HEK293 (cell line): Measurements from ENCODE around the gene PARD3B.

Source experiments
- CTCF ChIA-PET: fragments of 350-600 bp; formaldehyde crosslinking; extraction: SDS; loops from one replicate; lab custom pipeline; 2021; ENCODE audit warnings: antibody characterized with exemption; lab: Yijun Ruan, JAX
- POLR2A ChIA-PET: fragments of 300-600 bp; formaldehyde crosslinking; extraction: SDS; loops from one replicate; lab custom pipeline; 2020; ENCODE audit warnings: antibody characterized with exemption, inconsistent platforms; lab: Yijun Ruan, JAX
- H3K27ac ChIP-seq: fragments of 200-500 bp; sonication (Bioruptor generic); 2 replicates; pipeline ENCODE4 v1.5.1; 2014; ENCODE audit warnings: low read depth, low read length, control low read depth, inconsistent platforms; ENCODE audit errors: extremely low read depth
- H3K36me3 ChIP-seq, 2 experiments: fragments of 200-500 bp in 1 of 2; sonication (Bioruptor generic) in 1 of 2; 1 replicate in 1 of 2; 2 replicates in 1 of 2; pipeline ENCODE4 v1.5.1; 2014 to 2017; ENCODE audit warnings: inconsistent platforms in 2 of 2, low read length in 2 of 2; ENCODE audit not compliant: control insufficient read depth in 2 of 2, insufficient read depth in 1 of 2
- H3K4me1 ChIP-seq: fragments of 200-500 bp; sonication (Bioruptor generic); 2 replicates; pipeline ENCODE4 v1.5.1; 2014; ENCODE audit warnings: mild to moderate bottlenecking, low read length, inconsistent platforms; ENCODE audit not compliant: control insufficient read depth, insufficient read depth
- H3K4me3 ChIP-seq: 2 replicates; pipeline ENCODE4 v1.5.1; 2011; ENCODE audit warnings: low read depth, mild to moderate bottlenecking, control low read depth, low read length, moderate library complexity
- H3K9me3 ChIP-seq: fragments of 200-500 bp; sonication (Bioruptor generic); 2 replicates; pipeline ENCODE4 v1.5.1; 2014; ENCODE audit warnings: low read depth, low read length, inconsistent platforms; ENCODE audit not compliant: control insufficient read depth, insufficient read depth
- BCL11B ChIP-seq: fragments of 450-650 bp; formaldehyde crosslinking; IDR thresholded peaks from 2 replicates; pipeline ENCODE4 v1.5.1; 2016; ENCODE audit warnings: low read depth, missing biosample characterization, missing genetic modification characterization
- MEIS1 ChIP-seq: sonication (generic); formaldehyde crosslinking; IDR thresholded peaks from 2 replicates; pipeline ENCODE4 v1.8.1; 2022; ENCODE audit warnings: missing genetic modification reagents, mild to moderate bottlenecking, borderline replicate concordance
- SCRT2 ChIP-seq: fragments of 450-650 bp; formaldehyde crosslinking; IDR thresholded peaks from 2 replicates; pipeline ENCODE4 v1.5.1; 2016; ENCODE audit warnings: missing biosample characterization, missing genetic modification characterization
- SP7 ChIP-seq: fragments of 450-650 bp; formaldehyde crosslinking; IDR thresholded peaks from 2 replicates; pipeline ENCODE4 v1.5.1; 2016; ENCODE audit warnings: missing biosample characterization, missing genetic modification characterization
- TSHZ1 ChIP-seq: fragments of 450-650 bp; formaldehyde crosslinking; IDR thresholded peaks from 2 replicates; pipeline ENCODE4 v1.5.1; 2016; ENCODE audit warnings: missing biosample characterization, missing genetic modification characterization, borderline replicate concordance
- ZFHX2 ChIP-seq: fragments of 450-650 bp; formaldehyde crosslinking; conservative IDR thresholded peaks from 2 replicates; pipeline ENCODE4 v1.5.1; 2016; ENCODE audit warnings: missing biosample characterization, missing genetic modification characterization
- ZFP3 ChIP-seq: fragments of 450-650 bp; formaldehyde crosslinking; IDR thresholded peaks from 2 replicates; pipeline ENCODE4 v1.5.1; 2016; ENCODE audit warnings: low read depth, missing biosample characterization, missing genetic modification characterization
- ZIC2 ChIP-seq: fragments of 450-650 bp; formaldehyde crosslinking; IDR thresholded peaks from 2 replicates; pipeline ENCODE4 v1.5.1; 2016; ENCODE audit warnings: missing biosample characterization, missing genetic modification characterization
- ZNF155 ChIP-seq: fragments of 450-650 bp; formaldehyde crosslinking; IDR thresholded peaks from 2 replicates; pipeline ENCODE4 v1.5.1; 2016; ENCODE audit warnings: missing biosample characterization, missing genetic modification characterization
- ZNF16 ChIP-seq: fragments of 450-650 bp; formaldehyde crosslinking; IDR thresholded peaks from 2 replicates; pipeline ENCODE4 v1.5.1; 2016; ENCODE audit warnings: low read depth, missing biosample characterization, missing genetic modification characterization
- ZNF341 ChIP-seq: fragments of 450-650 bp; formaldehyde crosslinking; IDR thresholded peaks from 2 replicates; pipeline ENCODE4; 2016; ENCODE audit warnings: low read depth, missing biosample characterization, missing genetic modification characterization
- ZNF571 ChIP-seq: fragments of 450-650 bp; formaldehyde crosslinking; IDR thresholded peaks from 2 replicates; pipeline ENCODE4 v1.5.0; 2017; ENCODE audit warnings: missing biosample characterization, missing genetic modification characterization
- ZNF707 ChIP-seq: fragments of 450-650 bp; formaldehyde crosslinking; IDR thresholded peaks from 2 replicates; pipeline ENCODE4 v1.5.1; 2016; ENCODE audit warnings: missing biosample characterization, missing genetic modification characterization
- TF ChIP-seq, protein P1 (sequence below): fragments of 450-650 bp; formaldehyde crosslinking; IDR thresholded peaks from 2 replicates; pipeline ENCODE4 v1.5.1; 2016; ENCODE audit warnings: missing biosample characterization, missing genetic modification characterization

The PARD3B gene

GRCh38 chr2:205659922-205660321 lies 1114.6 kb downstream of the PARD3B start (continued):
- TF ChIP-seq BCL11B (tag by site-specific recombination) (no peak), TSHZ1 (tag by site-specific recombination) (no peak), MEIS1 (CRISPR knock-in tag) (no peak), ZIC2 (peak; percentile 82)

DNA sequence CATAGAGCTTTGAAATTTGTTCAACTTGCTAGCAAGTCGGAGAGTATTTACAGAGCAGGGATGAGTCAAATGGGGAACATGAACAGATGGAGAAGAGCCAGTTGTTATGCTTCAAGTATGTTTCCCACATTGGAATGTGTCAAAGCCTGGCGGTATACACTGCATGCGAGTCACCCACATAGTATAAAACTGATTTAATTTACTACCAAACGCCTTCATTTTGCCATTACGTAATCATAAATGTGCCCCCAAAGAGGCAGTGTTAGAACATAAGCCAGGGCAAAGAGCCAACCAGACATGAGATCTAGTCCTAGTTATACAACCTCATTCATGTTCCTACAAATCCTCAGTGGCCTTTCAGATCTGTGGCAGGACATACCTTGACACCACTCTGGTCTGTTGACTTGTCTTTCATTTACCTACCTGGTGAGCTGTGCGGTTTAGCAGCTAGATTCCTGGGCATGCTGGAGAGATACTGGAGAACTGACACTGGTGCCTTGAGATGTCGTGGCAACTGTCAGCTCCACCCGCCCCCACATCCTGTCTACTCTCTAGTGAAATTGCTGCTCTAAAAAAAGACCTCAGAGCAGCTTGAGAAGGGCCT lies 1115.3 kb downstream of the PARD3B start:
- H3K36me3 ChIP-seq = no peaks in the 10 kb centered on the region
- no peaks in the 10 kb centered on the region for H3K9me3 ChIP-seq
- ChIA-PET POLR2A (no interaction called here), CTCF (interaction anchor here (1.8 kb wide), 1 partner anchor 15 kb away, joined by 6 read pairs; no protein-coding TSS in a partner anchor)
- no peak overlapping the region for H3K27ac ChIP-seq
- H3K4me3 ChIP-seq = no peak overlapping the region
- H3K4me1 ChIP-seq = no peaks in the 10 kb centered on the region
- peak; percentile 24; the same call in 1 of the 2 replicates for TF ChIP-seq ZFHX2 (tag by site-specific recombination)
- TF ChIP-seq ZNF707 = no peak
- TF ChIP-seq ZNF155 (tag by site-specific recombination) = no peak

DNA sequence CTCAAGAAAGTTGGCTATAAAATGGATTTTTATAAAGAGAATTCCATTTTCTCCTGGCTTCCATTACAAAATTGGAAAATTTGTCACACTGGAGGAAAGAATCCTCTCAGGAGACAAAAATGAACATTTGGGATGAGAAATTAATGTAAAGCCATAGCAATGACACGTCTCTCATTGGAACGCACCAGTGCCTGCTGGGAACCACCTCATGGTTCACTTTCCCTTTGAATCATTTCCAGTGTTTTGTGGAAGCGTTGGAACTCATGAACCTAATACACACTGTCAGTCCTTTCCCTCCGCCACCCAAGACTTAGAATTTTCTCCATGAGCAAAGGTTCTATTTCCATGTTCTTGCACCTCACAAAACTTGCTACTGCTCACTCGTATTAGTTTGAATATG lies 1116.0 kb downstream of the PARD3B start:
- H3K27ac ChIP-seq = no peak overlapping the region
- CTCF ChIA-PET = interaction anchor here (1.8 to 1.9 kb wide), 2 partner anchors 15 kb away, joined by 6 to 8 read pairs; no protein-coding TSS in a partner anchor
- H3K4me3 ChIP-seq = no peak overlapping the region
- POLR2A ChIA-PET = no interaction called here
- no peaks in the 10 kb centered on the region for H3K9me3 ChIP-seq
- no peaks in the 10 kb centered on the region for H3K36me3 ChIP-seq
- no peaks in the 10 kb centered on the region for H3K4me1 ChIP-seq
- TF ChIP-seq ZNF571 (tag by site-specific recombination) = no peak
- TF ChIP-seq ZIC2 = no peak
- TF ChIP-seq, protein P1, sequence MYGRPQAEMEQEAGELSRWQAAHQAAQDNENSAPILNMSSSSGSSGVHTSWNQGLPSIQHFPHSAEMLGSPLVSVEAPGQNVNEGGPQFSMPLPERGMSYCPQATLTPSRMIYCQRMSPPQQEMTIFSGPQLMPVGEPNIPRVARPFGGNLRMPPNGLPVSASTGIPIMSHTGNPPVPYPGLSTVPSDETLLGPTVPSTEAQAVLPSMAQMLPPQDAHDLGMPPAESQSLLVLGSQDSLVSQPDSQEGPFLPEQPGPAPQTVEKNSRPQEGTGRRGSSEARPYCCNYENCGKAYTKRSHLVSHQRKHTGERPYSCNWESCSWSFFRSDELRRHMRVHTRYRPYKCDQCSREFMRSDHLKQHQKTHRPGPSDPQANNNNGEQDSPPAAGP (tag by site-specific recombination) = no peak
- TF ChIP-seq MEIS1 (CRISPR knock-in tag) = no peak
- TF ChIP-seq ZFP3 (tag by site-specific recombination) = no peak
- TF ChIP-seq ZNF16 (tag by site-specific recombination) = no peak
- TF ChIP-seq ZNF341 = no peak

GRCh38 chr2:205662206-205662965 lies 1117.1 kb downstream of the PARD3B start:
- no peaks in the 10 kb centered on the region for H3K9me3 ChIP-seq
- POLR2A ChIA-PET = no interaction called here
- no peaks in the 10 kb centered on the region for H3K36me3 ChIP-seq
- no peak overlapping the region for H3K27ac ChIP-seq
- H3K4me1 ChIP-seq = no peaks in the 10 kb centered on the region
- CTCF ChIA-PET = interaction anchor here (0.7 to 1.9 kb wide), 3 partner anchors 14 to 780 kb away, joined by 4 to 8 read pairs (median 6); no protein-coding TSS in a partner anchor
- no peak overlapping the region for H3K4me3 ChIP-seq
- no peak for TF ChIP-seq SP7 (tag by site-specific recombination)
- TF ChIP-seq SCRT2 (tag by site-specific recombination) = peak; percentile 71; the same call in 1 of the 2 replicates
